IPS-11a (cell line): ENCODE data around the gene CDK2.

Experiments
- H3K4me3 ChIP-seq: one replicate; pipeline ENCODE4 v1.5.1; 2013; ENCODE audit warnings: low read depth, low read length, control low read depth

CDK2 gene

DNA sequence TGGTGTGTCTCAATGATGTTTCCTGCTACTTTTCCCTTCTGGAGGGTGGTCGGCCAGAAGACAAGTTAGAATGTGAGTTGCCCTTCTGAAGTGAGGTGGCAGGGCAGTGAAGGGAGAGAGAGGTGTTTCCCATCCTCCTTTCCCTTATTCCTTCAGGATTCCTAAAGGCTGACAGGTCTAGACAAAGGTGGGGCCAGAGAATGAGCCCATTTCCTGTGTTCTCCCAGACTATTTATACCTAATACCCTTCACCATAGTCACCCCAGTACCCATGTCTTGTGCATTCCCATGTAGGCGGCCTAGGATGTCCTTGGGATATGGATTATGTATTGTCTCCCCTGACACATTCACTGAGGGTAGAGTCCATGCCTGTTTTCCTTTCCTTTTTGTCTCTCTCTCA lies 28.6 kb upstream of the CDK2 start:
- H3K4me3 ChIP-seq: no peak overlapping the region

DNA sequence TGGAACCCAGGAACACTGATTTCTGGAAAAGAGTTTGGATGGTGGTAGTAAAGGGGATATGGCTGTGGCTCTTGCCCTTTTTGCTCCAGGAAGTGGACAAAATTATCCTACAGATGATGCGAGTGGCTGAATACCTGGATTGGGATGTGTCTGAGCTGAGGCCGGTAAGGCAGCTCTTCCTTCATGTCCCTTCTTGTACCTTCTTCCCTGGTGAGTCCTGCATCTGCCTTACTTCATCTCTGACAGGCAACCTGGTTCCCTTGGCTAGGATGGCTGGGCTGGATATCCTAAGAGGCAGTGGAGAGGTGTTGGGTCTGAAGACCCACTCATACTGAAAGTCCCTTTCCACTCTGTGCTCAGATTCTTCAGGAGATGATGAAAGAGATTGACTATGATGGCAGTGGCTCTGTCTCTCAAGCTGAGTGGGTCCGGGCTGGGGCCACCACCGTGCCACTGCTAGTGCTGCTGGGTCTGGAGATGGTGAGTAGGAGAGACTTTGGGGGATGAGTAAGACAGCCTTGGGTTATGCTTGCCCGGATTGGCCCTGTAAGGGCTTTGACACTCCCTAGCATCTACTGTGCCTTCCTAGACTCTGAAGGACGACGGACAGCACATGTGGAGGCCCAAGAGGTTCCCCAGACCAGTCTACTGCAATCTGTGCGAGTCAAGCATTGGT lies 27.7 kb upstream of the CDK2 start:
- H3K4me3 ChIP-seq: no peak overlapping the region

DNA sequence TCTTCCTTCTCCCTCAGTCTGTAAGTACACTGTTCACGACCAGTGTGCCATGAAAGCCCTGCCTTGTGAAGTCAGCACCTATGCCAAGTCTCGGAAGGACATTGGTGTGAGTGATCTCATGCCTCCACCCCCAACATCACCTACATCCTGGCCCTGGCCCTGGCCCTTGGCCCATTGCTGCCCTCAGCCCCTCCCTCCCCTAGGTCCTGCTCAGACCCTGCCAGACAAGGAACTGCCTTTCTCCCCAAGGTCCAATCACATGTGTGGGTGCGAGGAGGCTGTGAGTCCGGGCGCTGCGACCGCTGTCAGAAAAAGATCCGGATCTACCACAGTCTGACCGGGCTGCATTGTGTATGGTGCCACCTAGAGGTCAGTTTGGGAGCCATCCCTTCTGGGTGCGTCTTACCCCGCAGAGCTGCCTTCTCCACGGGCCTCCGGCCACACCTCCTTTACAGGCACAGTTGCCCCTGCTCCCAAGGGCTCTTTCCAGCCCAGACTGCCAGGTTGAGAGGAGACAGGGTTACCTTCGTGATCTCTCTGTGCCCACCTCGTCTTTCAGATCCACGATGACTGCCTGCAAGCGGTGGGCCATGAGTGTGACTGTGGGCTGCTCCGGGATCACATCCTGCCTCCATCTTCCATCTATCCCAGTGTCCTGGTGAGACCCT lies 26.4 kb upstream of the CDK2 start:
- no peak overlapping the region for H3K4me3 ChIP-seq

DNA sequence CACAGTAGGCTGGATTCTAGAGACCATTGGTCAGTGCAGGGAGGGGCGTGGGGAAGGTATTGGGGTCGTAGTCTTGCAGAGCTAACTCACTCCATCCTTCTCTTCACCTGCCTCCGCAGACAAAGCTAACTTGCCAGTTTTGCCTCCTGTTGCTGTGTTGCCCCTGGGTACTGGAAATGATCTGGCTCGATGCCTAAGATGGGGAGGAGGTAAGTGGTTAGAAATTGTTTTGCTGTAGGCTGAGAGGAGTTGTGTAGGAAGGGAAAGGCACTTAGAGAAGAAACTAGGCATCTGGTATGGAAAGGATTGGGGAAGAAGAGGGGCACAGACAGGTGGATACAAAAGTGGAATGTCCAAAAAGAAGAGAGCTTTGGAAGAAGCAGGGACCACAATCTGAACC lies 24.6 kb upstream of the CDK2 start:
- no peak overlapping the region for H3K4me3 ChIP-seq

DNA sequence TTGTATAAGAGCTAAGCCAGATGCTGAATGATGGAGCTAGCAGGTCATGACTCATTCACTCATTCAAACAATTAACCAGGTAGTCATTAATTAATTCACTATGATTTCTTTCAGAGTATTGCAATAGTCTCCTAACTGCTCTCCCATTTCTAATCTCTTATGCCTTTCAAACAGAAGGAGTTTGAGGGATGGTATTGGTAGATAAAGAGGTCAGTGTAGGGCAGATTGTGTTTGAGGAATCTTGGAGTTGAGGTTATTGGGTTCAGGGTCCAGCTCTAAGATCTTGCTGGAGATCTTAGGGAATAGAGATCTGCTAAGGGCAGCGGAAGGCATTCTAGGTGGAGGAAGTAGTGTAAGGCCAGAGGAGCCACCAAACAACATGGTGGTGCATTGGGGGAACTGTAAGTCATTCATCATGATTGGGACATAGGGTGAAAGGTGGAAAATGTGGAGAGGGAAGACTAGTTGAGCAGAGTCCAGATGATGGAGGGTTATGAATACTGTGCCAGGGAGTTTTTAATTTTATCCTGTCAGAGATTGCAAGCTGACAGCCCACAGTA lies 24.0 kb upstream of the CDK2 start:
- no peak overlapping the region for H3K4me3 ChIP-seq

DNA sequence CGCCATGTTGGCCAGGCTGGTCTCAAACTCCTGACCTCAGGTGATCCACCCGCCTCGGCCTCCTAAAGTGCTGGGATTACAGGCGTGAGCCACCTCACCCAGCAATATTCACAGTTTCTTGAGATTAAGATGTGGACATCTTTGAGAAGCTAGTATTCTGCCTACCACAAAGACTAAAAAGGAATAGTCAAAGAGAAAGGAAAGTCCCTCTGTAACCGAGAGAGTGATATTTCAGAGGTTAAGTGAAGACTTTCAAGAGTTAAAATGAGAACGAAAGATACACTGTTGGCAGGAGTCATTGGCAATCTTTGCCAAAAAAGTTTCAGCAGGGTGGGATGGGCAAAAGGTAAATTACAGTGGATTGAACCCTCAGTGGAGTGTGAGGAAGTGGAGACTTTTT lies 20.1 kb upstream of the CDK2 start:
- H3K4me3 ChIP-seq: no peak overlapping the region

DNA sequence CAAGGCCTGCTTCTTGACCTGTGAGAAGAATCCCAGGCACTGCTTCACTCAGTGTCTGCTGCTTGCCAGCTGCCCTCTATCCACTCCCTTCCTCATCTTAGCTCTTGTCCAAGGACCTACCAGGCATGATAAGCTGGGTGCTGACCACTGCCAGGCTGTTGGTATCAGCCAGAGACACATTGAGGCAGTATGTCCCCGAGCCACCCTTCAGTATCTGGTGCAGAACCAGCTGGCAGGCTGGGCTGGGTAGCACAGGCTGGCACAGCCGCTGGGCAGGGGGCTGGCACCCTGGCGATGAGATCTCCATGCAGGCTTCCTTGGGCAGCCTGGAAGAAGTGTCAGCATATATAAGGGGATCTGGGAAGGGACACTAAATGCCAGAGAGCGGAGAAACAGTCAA lies 11.3 kb upstream of the CDK2 start:
- H3K4me3 ChIP-seq: no peak overlapping the region

DNA sequence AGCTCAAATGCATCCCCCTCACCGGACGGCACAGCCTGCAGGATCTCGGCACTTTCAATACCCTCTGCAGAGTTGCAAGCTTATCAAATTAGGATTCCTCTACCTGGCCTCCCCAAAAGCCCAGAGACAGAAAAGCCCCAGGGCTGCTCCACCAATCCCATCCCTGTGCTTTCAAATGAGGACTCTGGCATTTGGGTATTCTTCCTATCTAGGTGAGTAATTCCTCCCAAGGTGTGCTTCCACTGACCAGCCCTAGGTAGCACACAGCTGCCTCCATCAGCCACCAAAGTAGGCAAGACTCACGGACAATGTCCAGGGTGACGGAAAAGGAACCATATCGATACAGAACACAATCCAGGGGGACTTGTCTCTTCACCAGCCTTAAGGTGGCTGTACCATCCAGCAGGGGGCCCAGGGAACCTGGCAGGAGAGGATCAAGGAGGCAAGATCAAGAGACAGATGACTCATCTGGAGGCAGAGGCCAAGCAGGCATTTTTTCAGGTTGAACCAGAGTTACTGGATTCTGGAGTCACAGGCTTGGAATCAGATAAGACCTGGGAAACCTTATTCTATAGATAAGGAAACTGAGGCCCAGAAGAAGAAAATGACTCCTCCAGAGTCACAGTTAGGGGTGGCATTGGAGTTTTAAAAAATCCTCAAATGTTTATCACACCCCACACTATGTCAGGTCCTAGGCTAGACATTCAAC lies 10.7 kb upstream of the CDK2 start:
- H3K4me3 ChIP-seq: no peak overlapping the region

DNA sequence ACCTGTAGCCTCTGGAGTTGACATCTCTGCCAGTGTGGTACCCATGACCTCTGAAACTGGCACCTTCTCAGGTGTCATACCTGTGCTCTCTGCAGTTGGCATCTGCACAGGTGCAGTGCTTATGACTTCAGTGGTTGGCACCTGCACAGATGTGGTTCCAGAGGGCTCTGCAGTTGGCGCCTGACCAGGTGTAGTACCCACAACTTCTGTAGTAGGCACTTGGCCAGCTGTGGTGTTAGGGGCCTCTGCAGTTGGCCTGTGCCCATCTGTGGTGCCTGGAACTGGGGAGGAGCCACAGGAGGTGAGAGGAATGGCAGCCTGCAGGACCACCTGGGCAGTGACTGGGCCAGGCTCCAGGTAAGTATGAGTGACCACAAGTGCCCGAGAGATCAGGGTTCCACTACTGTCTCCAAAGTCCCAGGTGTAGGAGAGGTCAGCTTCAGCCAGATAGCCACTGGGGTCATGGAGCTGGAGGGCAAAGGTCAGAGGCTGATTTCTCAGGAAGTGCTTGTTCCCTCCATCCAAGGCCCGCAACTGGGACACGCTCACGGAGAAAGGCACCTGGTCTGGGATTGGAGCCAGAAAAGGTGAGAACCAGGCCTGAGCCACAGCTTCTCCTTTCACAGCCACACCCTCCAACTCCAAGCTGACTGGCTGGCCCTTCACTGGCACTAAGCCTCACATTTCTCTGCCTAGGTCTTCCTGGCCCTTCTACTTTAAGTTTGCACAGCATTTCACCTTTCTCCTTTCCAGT lies 9.3 kb upstream of the CDK2 start:
- no peak overlapping the region for H3K4me3 ChIP-seq

DNA sequence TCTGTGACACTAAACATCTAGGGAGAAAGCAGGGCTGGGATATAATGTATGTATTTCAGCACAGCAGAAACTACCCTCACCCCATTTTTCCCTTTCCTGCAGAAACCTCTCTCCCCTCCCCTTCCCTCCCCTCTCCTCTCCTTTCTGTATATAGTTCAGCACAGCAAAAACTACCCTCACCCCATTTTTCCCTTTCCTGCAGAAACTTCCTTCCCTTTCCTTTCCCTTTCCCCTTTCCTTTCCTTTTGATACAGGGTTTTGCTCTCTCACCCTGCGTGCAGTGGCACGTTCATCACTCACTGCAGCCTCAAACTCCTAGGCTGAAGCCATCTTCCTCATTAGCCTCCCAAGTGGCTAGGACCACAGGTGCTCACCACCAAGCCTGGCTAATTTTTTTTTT lies 2.9 kb upstream of the CDK2 start:
- no peak overlapping the region for H3K4me3 ChIP-seq

DNA sequence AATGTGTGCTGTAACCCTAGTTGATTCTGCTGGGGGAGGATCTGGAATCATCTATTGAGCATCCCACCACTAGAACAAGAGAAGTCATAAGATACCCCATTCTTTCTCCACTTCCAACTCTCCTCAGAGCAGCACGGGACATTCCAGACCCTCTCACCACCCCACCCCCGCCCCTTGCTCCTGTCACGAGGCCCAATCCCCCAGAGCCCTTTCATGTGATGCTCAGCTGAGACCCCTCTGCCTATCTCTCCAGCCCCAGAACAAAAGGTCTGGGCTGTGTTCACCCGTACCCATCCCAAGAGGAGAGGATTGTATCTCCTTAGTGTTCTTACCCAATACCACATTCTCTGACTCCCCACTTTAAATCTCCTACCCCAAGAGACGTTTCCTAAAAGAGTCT lies 1.4 kb upstream of the CDK2 start:
- peak overlapping the region; percentile 0 for H3K4me3 ChIP-seq

DNA sequence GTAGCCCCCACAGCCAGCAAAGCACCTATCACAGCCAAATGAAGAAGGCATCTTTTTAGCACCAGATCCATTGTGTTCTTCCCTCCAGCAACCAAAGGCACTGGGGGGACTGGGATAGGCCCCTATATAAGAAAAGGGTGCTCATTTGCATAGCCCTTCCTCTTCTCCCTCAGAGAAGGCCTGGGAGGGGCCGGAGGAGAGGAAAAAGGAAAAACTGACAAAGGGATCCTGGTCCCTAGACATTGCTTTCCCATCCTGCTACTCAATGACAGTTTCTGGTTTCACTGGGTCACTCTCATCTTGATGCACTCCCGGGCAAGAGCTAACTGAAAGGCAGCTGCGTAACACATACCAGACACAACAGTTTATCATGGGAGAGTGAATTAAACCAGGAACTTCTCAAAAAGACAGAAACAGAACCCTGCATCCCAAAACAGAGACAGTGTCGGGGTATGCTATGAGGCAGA lies 656 bp upstream of the CDK2 start, which contains the start of gene PMEL:
Gene PMEL (minus strand): TSS at position 102 of the 467 bp plus-strand sequence. CDS start 31 bp downstream, at position 71.
- peak within 1 kb of the TSS; percentile 73 for H3K4me3 ChIP-seq

DNA sequence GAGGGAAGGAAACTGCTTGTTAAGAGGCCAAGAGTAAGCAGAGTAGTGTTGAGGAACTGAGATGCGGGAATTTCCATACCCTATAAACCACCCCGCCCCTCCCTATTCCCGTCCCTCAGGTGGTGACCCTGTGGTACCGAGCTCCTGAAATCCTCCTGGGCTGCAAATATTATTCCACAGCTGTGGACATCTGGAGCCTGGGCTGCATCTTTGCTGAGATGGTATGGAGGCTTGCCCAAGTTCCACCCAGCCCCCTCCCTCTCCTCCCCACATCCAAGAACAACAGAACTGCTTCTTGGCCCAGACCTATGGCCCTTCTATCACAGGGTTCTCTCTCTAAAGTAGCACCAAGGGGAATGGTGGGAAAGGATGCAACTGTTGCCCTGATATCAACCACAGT lies 2.7 kb downstream of the CDK2 start:
- H3K4me3 ChIP-seq: no peak overlapping the region

DNA sequence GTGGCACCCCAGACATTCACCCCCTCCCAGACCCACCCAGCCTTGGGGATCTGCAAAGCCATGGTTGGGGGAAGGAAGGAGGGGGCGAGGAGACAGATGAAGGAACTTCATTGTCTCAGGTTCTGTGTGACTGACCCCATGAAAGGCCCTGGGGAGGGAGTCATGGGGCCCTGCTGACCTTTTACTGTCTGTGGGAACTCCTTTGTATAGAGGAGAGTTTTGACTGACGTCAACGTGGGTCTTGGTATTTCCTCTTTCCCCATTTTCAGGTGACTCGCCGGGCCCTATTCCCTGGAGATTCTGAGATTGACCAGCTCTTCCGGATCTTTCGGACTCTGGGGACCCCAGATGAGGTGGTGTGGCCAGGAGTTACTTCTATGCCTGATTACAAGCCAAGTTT lies 4.1 kb downstream of the CDK2 start:
- no peak overlapping the region for H3K4me3 ChIP-seq

DNA sequence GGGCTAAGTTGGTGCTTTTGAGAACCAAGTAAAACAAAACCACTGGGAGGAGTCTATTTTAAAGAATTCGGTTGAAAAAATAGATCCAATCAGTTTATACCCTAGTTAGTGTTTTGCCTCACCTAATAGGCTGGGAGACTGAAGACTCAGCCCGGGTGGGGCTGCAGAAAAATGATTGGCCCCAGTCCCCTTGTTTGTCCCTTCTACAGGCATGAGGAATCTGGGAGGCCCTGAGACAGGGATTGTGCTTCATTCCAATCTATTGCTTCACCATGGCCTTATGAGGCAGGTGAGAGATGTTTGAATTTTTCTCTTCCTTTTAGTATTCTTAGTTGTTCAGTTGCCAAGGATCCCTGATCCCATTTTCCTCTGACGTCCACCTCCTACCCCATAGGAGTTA lies 5.4 kb downstream of the CDK2 start:
- no peak overlapping the region for H3K4me3 ChIP-seq

DNA sequence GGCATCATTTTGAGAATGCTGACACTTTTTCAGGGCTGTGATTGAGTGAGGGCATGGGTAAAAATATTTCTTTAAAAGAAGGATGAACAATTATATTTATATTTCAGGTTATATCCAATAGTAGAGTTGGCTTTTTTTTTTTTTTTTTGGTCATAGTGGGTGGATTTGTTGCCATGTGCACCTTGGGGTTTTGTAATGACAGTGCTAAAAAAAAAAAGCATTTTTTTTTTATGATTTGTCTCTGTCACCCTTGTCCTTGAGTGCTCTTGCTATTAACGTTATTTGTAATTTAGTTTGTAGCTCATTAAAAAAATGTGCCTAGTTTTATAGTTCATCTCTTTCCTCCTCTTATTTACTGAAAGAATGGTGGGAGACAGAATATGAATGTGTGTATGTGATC lies 5.8 kb downstream of the CDK2 start:
- no peak overlapping the region for H3K4me3 ChIP-seq

DNA sequence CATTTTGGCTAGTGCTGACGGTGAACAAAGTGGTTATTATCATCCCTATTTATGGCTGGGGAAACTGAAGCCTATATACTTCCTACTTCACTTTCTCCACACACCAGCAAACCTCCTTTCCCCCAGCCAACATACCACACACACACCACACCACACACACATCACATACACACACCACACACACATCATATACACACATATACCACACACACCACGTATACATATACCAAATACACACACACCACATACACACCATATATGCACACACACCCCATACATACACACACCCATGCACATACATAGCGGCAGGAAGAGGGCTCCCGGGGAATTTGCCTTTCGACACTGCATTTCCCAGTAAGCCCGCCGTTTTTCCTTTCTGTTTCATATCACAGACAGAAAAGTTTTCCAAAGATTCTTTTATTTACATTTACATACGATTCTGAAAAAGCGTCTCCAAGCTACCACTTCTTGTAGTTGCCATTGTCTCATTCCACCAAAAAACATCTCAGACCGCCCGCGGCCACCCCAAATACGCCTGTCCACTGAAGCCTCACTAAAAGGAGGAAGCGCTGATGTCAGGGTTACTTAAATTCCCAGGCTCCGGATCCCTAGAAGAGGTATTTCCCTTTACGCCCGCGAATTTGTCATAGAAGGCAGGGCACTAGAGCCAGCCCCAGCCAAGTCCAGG lies 6.4 kb downstream of the CDK2 start:
- H3K4me3 ChIP-seq: peak overlapping the region; percentile 2

DNA sequence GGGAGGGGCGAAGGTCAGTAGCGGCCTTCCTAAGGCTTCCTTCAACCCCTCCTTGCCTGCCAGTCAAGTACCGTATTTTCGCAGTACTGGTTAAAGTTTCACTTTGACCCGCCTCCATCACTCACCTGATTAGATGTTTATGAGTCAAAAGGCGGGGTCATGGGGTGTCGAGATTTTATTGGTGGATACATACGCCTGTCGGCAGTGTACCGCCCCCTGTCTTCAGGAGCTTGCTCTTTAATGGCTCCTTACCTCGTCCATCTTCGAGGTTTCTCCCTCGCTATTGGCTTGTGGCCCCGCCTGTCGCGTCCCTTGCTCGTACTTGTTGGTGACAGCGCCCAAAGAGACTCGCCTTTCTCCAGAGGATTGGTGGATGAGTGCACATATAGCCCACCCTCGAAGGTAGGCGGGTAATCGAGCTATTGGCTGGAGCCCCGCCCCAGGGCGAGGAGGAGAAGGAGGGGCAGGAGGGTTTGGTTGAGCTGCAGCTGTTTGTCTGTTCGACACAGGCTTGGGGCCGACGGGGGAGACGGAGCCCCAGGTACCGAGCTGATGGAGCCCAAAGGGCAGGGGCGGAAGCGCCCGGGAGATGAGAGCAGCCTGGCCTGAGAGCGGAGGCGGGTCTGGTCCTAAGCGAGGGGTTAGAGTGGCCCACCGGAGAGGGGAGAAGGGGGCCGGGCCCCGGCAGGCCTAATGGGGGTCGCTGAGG lies 7.1 kb downstream of the CDK2 start, which contains the start of gene RAB5B:
Gene RAB5B (plus strand): TSS at position 480 of the 709 bp plus-strand sequence. CDS start 12,883 bp downstream, outside the sequence.
- peak within 1 kb of the TSS; percentile 81 for H3K4me3 ChIP-seq

DNA sequence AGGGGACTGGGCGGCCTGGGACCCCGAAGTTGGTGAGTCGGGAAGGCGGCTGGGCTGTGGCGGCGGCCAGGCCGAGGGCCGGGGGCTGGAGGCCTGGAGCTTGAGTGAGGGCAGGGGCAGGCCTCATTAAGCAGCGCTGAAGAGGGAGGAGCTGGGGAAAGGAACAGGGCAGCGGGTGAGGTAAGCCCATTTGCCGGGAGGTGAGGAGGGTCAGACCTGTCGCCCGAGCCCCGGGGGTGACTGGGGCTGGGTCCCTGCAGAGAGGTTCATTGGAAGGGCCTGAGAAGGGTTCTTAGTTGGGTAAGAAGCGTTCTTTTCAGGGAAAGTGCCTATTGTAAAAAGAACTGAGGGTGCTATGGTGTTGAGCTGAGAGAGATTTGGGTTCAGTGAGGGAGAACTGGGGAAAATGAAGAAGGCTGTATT lies 7.7 kb downstream of the CDK2 start:
- H3K4me3 ChIP-seq: peak overlapping the region; percentile 81

DNA sequence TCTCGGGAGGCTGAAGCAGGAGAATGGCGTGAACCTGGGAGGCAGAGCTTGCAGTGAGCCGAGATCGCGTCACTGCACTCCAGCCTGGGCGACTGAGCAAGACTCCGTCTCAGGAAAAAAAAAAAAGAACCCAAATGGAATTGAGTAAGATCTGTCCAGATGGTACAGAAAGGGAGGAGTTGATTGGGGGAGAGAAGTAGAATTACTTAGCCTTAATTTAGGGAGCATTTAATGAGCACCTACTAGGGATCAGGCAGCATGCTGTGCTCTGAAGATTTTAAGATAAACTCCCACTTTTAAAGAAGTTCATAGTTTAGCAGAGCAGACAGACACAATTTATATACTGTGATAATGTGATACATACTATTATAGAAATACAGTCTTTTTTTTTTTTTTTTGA lies 11.8 kb downstream of the CDK2 start:
- no peak overlapping the region for H3K4me3 ChIP-seq
